DMS53 treated with DMSO at 0.1 percent for 48 hours (cell line): ENCODE data around the gene FHIT.

Experiments used
- DNase-seq: peaks from one replicate; lab custom pipeline; 2025; ENCODE audit not compliant: unreplicated experiment; lab: John Stamatoyannopoulos, UW

The FHIT gene

GRCh38 chr3:59795756-59796155 lies 1455.5 kb downstream of the FHIT start:
- DNase-seq = no peak

GRCh38 chr3:59793976-59794375 lies 1457.3 kb downstream of the FHIT start:
- no peak for DNase-seq

DNA sequence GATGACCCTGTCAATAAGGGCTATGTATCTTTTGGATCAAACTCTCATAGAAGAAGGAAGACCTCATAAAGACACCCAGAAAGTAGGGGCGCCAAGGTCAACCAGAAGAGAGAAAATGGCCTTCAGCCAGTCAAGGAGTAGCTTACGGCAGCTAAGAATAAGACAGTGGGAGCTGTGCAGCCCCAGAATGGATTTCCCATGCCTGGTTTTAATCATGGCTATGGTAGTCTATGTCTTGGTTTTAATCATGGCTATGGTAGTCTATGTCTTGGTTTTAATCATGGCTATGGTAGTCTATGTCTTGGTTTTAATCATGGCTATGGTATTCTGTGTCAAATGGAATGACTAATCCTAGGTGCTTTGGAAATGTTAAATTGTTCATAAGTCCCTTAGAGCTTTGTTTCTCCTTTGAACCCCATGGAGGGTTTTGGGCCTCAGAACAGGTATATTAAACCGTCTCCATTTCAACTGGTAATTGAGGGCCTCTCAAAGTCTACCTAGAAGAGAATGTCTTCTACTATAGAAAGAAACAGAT lies 1459.4 kb downstream of the FHIT start:
- no peak for DNase-seq

- no peak for DNase-seq
Measured at GRCh38 chr3:59790241-59790640, 1461.0 kb downstream of the FHIT start.

- DNase-seq = no peak
Measured at GRCh38 chr3:59788801-59789200, 1462.5 kb downstream of the FHIT start.

GRCh38 chr3:59788133-59788532 lies 1463.1 kb downstream of the FHIT start:
- no peak for DNase-seq

DNA sequence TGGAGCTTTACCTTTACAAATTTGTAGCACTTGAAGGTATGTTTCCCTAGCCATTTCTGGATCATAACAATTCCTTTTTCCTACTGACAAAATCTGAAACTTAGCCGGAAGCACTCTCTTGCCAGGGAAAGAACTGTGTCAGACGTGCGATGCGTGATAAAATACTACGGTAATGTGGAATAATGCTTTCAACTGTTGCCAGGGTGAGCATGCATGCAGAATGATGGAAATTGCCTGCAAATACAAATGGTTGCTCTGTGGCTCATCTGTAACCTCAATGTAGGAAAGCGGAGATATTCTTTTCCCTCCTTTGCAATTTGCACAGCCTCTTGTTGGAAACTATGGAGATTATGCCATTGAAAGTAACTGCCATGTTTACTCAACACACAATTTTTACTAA lies 1464.9 kb downstream of the FHIT start:
- no peak for DNase-seq

DNA sequence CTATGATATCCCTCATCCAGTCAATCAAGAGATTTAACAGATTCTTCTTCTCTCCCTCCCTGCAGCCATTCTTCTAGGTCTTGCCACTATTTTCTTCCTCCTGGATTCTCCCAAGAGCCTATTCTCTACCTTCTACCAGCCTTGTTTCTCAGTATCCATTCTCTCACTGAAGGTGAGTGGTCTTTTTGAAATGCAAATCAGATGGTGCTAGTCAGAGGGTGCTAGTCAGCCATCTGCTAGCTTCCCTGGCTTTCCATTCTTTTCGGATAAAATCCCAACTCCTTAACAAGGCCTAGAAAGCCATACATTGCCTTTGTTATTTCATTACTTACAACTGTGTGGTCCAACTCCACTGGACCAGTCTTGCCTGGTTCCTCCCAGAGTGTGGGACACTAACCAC lies 1467.1 kb downstream of the FHIT start:
- DNase-seq = no peak

GRCh38 chr3:59783468-59783988 lies 1467.7 kb downstream of the FHIT start:
- no peak for DNase-seq

- no peak for DNase-seq
Measured at GRCh38 chr3:59782664-59783063, 1468.6 kb downstream of the FHIT start.

DNA sequence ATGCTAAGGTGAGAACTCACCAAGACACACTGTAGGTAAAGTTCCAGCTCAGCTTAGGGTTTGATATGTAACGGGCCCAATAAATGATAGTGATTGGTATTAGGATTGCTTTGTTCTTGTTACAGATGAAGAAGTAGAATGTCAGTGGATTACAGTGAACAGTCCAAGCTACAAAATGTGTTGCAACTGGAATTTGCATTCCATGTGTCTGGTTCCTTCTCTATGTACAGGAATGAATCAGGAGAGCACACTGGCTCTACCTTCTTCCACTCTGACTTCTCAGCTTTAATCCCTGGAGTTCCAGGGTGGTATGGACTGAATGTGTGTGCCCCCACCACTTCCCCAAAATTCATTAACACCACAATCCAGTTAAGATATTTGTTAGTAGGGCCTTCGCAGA lies 1471.0 kb downstream of the FHIT start:
- no peak for DNase-seq

- no peak for DNase-seq
Measured at GRCh38 chr3:59779260-59779659, 1472.0 kb downstream of the FHIT start.

GRCh38 chr3:59777667-59778077 lies 1473.6 kb downstream of the FHIT start:
- DNase-seq = no peak

GRCh38 chr3:59777066-59777465 lies 1474.2 kb downstream of the FHIT start:
- DNase-seq = no peak

DNA sequence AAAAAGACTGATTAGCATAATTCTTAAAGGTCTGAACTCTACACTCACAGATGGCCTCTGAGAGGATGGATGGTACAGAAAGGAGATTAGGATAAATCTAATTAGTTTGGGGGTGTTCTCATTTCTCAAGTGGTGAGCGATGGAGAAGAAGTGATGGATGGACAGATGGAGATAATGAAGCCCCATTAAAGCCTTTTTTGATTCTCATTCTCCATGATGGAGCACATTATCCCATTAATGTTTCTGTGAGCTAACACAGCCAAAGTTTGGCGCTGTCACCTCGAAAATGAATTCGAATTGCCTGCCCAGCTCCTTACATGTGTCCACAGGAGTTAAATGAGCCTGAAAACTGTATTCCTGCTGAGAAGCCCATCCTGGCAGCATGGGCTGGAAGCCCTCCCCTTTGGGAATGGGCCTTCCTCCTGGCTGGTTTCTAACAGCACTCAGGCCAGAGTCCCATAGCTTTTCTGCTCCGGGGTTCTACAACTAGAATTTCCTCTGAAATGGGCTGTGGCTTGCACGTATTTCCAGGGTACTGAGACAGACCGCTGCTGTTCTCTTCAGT lies 1475.4 kb downstream of the FHIT start:
- DNase-seq = no peak

- no peak for DNase-seq
Measured at GRCh38 chr3:59775106-59775505, 1476.1 kb downstream of the FHIT start.

GRCh38 chr3:59774634-59775033 lies 1476.6 kb downstream of the FHIT start:
- no peak for DNase-seq

DNA sequence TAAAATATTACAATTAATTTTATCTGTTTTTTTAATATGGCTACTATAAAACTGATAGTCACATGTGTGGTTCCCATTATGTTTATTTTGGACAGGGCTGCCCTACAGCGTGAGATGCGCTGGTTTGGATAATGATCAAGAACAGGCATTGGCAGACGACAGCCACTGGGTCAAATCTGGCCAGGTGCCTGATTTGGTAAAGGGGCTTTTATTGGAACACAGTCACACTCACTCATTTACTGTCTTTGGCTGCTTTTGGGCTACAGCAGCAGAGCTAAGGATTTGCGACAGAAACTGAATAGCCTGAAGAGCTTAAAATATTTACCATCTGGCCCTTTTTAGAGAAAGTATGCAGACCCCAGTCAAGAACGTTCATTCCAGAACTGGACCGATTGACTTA lies 1477.3 kb downstream of the FHIT start:
- no peak for DNase-seq

DNA sequence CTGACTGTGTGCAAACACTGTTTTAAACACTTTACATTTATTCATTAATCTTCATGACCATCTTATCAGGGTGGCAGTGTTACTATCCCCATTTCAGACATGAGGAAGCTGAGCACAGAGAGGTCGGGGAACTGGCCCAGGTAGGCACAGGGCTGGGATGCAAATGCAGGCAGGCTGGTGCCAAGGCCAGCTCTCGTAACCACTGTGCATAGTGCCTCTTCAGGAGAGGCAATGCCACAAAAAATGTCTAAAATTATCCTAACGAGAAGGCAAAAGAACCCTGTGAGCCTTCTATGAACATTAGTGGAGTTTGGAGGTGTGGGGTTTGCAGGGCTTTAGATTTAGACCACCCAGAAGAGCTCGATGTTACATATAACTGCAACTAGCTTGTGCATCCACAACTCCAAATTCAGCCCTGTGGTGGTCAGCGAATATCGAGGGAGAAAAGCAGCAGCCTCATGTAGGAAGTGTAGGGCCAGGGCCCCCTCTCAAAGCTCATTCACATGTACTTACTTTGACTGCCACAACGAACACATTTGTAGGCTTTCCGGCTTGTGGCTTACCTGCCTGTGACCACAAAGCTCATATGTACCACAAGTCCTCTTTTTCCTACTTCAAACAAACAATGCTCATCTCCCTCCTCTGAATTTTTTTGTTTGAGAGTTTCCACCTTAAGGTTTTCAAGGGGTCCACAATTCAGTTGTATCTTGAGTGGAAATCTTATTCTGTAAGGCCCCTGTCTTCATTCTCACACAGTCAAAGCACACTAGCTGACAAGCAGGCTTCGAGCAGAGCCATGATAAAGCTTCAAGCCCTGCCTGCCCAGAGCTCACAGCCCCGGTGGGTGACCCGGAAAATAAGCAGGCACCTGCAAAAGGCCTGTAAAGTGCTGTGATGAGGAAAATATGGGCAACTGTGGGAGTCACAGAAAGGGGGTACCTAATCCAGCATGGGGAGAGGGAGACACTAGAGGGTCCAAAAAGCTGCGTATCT lies 1478.5 kb downstream of the FHIT start:
- DNase-seq = no peak

DNA sequence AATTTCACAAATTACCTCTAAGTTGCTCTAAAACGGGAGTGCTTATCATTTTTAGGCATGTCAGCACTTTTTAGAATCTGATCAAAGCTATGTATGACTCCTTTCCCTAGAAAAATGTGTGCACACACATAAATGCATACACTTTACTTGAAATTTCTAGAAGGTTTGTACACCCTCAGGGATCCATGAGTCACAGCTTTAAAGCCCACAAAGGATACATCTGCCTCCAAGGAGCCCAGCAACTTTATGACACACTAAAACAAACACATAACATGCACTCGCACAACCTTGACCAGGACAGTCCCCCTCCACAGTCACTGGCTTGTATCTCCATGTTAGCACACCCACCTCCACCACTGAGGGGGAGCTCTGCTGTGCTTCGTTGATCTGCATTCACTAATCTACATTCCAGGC lies 1479.5 kb downstream of the FHIT start:
- DNase-seq = peak; percentile 0

DNA sequence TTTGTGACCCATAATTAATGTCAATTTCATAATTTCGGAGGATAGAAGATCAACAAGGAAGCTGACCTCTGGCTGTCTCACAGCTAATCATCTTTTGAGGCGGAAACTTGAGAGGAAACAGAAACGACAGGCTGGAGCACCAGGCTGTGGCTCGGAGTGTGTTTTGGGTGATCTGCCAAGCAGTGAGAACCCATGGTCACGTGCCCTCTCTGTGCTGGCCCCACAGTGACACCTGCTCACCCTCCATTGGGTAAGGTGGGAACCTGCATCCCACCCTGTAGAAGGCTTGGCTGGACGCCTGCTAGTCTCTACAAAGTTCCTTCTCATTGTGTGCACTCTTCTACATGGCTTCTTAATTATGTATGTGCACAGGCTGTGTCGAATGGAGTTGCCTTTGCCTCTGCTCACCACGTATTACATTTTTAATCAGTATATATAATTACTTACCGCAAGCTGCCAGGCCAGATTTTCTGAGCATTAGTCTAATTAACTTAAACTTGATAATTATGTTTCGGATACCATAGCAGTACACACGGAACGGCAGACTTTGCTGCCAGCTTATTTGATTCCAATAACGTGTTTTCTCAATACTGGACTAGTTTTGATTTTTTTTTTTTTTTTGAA lies 1482.0 kb downstream of the FHIT start:
- DNase-seq = no peak
